CD14-positive monocyte (primary cell): ENCODE data around the gene NUDCD3. TPM values are rescaled to one million over a fixed set of nuclear protein-coding genes. Genes with fewer than 3 reads are reported as not detected.

Experiments
- DNase-seq, 3 donors: peaks; one replicate each; pipeline ENCODE4 v3.0.0-alpha.2; 2011 to 2022
- H2AFZ ChIP-seq: 2 replicates; pipeline ENCODE4 v1.6.0; 2012; ENCODE audit warnings: mild to moderate bottlenecking, low read depth, low read length, inconsistent platforms; ENCODE audit not compliant: insufficient read depth, poor library complexity, severe bottlenecking
- H3K27ac ChIP-seq, 2 donors: 1 replicate in 1 of 2; 2 replicates in 1 of 2; pipeline ENCODE4 v1.5.1; 2012 to 2013; ENCODE audit warnings: low read length in 2 of 2, control low read depth in 1 of 2, inconsistent platforms in 1 of 2, low read depth in 1 of 2, mild to moderate bottlenecking in 1 of 2
- H3K27me3 ChIP-seq, 2 donors: one replicate each; pipeline versions ENCODE4 v1.6.0 to v1.6.1; 2011 to 2013; ENCODE audit warnings: low read length in 2 of 2; ENCODE audit not compliant: control insufficient read depth in 2 of 2, insufficient read depth in 2 of 2
- H3K36me3 ChIP-seq, 2 donors: replicated peaks in 1 of 2; 1 replicate in 1 of 2; 2 replicates in 1 of 2; pipeline versions ENCODE4 v1.5.1 to v1.6.1; 2012 to 2013; ENCODE audit warnings: low read length in 2 of 2, control low read depth in 1 of 2, inconsistent platforms in 1 of 2, mild to moderate bottlenecking in 1 of 2; ENCODE audit not compliant: insufficient read depth in 2 of 2, control insufficient read depth in 1 of 2
- H3K4me1 ChIP-seq, 2 donors: 1 replicate in 1 of 2; 2 replicates in 1 of 2; pipeline versions ENCODE4 v1.5.1 to v1.6.1; 2012 to 2013; ENCODE audit warnings: low read length in 2 of 2, control low read depth in 1 of 2, inconsistent platforms in 1 of 2, mild to moderate bottlenecking in 1 of 2, moderate library complexity in 1 of 2; ENCODE audit not compliant: insufficient read depth in 2 of 2, control insufficient read depth in 1 of 2
- H3K4me2 ChIP-seq: replicated peaks from 2 replicates; pipeline ENCODE3; 2012; ENCODE audit warnings: low read length, moderate library complexity, mild to moderate bottlenecking; ENCODE audit not compliant: poor library complexity, severe bottlenecking; ENCODE audit errors: extremely low read depth
- H3K4me3 ChIP-seq, 3 experiments: fragments of 200-600 bp in 1 of 3; sonication (generic) in 1 of 3; replicated peaks in 1 of 3; 1 replicate in 2 of 3; 2 replicates in 1 of 3; pipeline ENCODE4 v1.5.1; 2011 to 2013; ENCODE audit warnings: low read length in 3 of 3, mild to moderate bottlenecking in 3 of 3, control low read depth in 2 of 3, low read depth in 2 of 3, inconsistent platforms in 1 of 3, moderate library complexity in 1 of 3
- H3K79me2 ChIP-seq: 2 replicates; pipeline ENCODE4 v1.6.0; 2012; ENCODE audit warnings: mild to moderate bottlenecking, control low read depth, inconsistent platforms, low read length, moderate library complexity; ENCODE audit not compliant: insufficient read depth
- H3K9ac ChIP-seq: 2 replicates; pipeline ENCODE4 v1.6.0; 2017; ENCODE audit warnings: low read length, mild to moderate bottlenecking; ENCODE audit not compliant: insufficient read depth, poor library complexity, severe bottlenecking
- H3K9me3 ChIP-seq, 2 donors: replicated peaks in 1 of 2; 1 replicate in 1 of 2; 2 replicates in 1 of 2; pipeline versions ENCODE4 v1.5.1 to v1.6.1; 2012 to 2013; ENCODE audit warnings: low read length in 2 of 2, control low read depth in 1 of 2; ENCODE audit not compliant: control insufficient read depth in 1 of 2, insufficient read depth in 1 of 2
- H4K20me1 ChIP-seq: 2 replicates; pipeline ENCODE4 v1.6.0; 2012; ENCODE audit warnings: mild to moderate bottlenecking, low read length, control low read depth, moderate library complexity; ENCODE audit not compliant: insufficient read depth
- H3K27ac Mint-ChIP-seq, 7 donors: one replicate each; pipeline ENCODE4 v1.8.0; 2020; ENCODE audit warnings: mild to moderate bottlenecking in 7 of 7, mixed read lengths in 7 of 7, moderate library complexity in 6 of 7, inconsistent platforms in 2 of 7
- H3K27me3 Mint-ChIP-seq, 3 donors: one replicate each; pipeline ENCODE4 v1.8.0; 2021 to 2022; ENCODE audit warnings: low read depth in 3 of 3, mild to moderate bottlenecking in 3 of 3, mixed read lengths in 3 of 3, moderate library complexity in 3 of 3, inconsistent platforms in 1 of 3
- H3K36me3 Mint-ChIP-seq, 2 donors: one replicate each; pipeline ENCODE4 v1.8.0; 2020; ENCODE audit warnings: mixed read lengths in 2 of 2, inconsistent platforms in 1 of 2, mild to moderate bottlenecking in 1 of 2
- H3K4me1 Mint-ChIP-seq: one replicate; pipeline ENCODE4 v1.8.0; 2020; ENCODE audit warnings: mild to moderate bottlenecking, mixed read lengths
- H3K4me3 Mint-ChIP-seq, 2 donors: one replicate each; pipeline ENCODE4 v1.8.0; 2020; ENCODE audit warnings: mild to moderate bottlenecking in 2 of 2, mixed read lengths in 2 of 2, moderate library complexity in 1 of 2
- H3K9me3 Mint-ChIP-seq, 7 donors: one replicate each; pipeline ENCODE4 v1.8.0; 2020 to 2022; ENCODE audit warnings: mixed read lengths in 7 of 7, mild to moderate bottlenecking in 6 of 7, moderate library complexity in 6 of 7, inconsistent platforms in 2 of 7
- whole genome bisulfite sequencing: methylation state at CpG from one replicate; pipeline ENCODE4 v1.1.5; 2013; ENCODE audit warnings: missing lambda C conversion rate; ENCODE audit not compliant: insufficient coverage; 5-methylcytosine and 5-hydroxymethylcytosine counted together
- intact Hi-C, 2 donors: fragments of 100-400 bp; cut with micrococcal nuclease; formaldehyde crosslinking; loops; one replicate each; pipeline versions ENCODE4 v1.15.0 to v1.15.1; 2023
- polyA plus RNA-seq, 3 donors: library from polyadenylated mRNA; depleted of rRNA in 1 of 3; unstranded in 2 of 3; stranded (reverse) in 1 of 3; fragments of 300-500 nt in 2 of 3; fragments of >200 nt in 1 of 3; fragmentation: Illumina TruSeq in 2 of 3; gene quantifications; 1 replicate in 2 of 3; 2 replicates in 1 of 3; pipeline ENCODE4 v1.2.3, GENCODE V29; 2012 to 2021
- TF ChIP-seq, protein P1 (sequence below): fragments of 200-600 bp; IDR thresholded peaks from one replicate; pipeline ENCODE4 v1.8.0; 2022; ENCODE audit warnings: antibody characterized with exemption, mild to moderate bottlenecking

Gene NUDCD3
- polyA plus RNA-seq, 3 donors = 13.6 to 26.5 (median 21.6) TPM

DNA sequence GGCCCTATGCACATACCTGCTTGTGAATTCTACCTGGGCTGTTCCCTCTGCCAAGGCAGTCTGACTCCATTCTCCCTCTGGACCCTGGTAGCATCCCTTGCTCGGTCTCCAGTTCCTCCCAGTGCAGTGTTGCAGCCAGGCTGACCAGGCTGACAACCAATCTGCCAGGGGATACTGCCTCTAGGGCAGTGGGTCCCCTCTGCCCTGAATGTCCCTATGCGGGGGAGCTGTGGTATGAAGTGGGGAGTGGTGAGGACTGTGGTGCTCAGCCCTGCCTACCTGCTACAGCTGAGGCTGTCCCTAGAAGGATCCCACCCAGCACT, 117.1 kb downstream of the NUDCD3 start:
- peaks cover 21 to 49% (median 36%) of the 10 kb centered on the region in 3 donors for H3K27me3 Mint-ChIP-seq
- no peak overlapping the region for H2AFZ ChIP-seq
- peaks cover 11% of the 10 kb centered on the region for H3K4me1 Mint-ChIP-seq
- no peaks in the 10 kb centered on the region for H4K20me1 ChIP-seq
- H3K9me3 Mint-ChIP-seq = peaks cover 0 to 7% (median 2%) of the 10 kb centered on the region in 7 donors
- no CpG with 5 or more reads among the region's 2 CpGs for WGBS
- no peaks in the 10 kb centered on the region for H3K36me3 Mint-ChIP-seq
- intact Hi-C loops = no loop called here
- H3K79me2 ChIP-seq = no peaks in the 10 kb centered on the region
- H3K4me2 ChIP-seq = no peak overlapping the region
- H3K36me3 ChIP-seq = no peaks in the 10 kb centered on the region
- no peaks in the 10 kb centered on the region for H3K9me3 ChIP-seq
- peak overlapping the region in 1 of 7 donors; percentile 41 for H3K27ac Mint-ChIP-seq
- H3K4me3 Mint-ChIP-seq = no peak overlapping the region
- H3K27ac ChIP-seq = no peak overlapping the region
- H3K9ac ChIP-seq = no peak overlapping the region
- peaks cover 9 to 13% of the 10 kb centered on the region in 2 donors for H3K4me1 ChIP-seq
- H3K4me3 ChIP-seq = no peak overlapping the region
- H3K27me3 ChIP-seq = peaks cover 0 to 6% of the 10 kb centered on the region in 2 donors
- no peak for DNase-seq
- TF ChIP-seq, protein P1, sequence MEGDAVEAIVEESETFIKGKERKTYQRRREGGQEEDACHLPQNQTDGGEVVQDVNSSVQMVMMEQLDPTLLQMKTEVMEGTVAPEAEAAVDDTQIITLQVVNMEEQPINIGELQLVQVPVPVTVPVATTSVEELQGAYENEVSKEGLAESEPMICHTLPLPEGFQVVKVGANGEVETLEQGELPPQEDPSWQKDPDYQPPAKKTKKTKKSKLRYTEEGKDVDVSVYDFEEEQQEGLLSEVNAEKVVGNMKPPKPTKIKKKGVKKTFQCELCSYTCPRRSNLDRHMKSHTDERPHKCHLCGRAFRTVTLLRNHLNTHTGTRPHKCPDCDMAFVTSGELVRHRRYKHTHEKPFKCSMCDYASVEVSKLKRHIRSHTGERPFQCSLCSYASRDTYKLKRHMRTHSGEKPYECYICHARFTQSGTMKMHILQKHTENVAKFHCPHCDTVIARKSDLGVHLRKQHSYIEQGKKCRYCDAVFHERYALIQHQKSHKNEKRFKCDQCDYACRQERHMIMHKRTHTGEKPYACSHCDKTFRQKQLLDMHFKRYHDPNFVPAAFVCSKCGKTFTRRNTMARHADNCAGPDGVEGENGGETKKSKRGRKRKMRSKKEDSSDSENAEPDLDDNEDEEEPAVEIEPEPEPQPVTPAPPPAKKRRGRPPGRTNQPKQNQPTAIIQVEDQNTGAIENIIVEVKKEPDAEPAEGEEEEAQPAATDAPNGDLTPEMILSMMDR = no peak

DNA sequence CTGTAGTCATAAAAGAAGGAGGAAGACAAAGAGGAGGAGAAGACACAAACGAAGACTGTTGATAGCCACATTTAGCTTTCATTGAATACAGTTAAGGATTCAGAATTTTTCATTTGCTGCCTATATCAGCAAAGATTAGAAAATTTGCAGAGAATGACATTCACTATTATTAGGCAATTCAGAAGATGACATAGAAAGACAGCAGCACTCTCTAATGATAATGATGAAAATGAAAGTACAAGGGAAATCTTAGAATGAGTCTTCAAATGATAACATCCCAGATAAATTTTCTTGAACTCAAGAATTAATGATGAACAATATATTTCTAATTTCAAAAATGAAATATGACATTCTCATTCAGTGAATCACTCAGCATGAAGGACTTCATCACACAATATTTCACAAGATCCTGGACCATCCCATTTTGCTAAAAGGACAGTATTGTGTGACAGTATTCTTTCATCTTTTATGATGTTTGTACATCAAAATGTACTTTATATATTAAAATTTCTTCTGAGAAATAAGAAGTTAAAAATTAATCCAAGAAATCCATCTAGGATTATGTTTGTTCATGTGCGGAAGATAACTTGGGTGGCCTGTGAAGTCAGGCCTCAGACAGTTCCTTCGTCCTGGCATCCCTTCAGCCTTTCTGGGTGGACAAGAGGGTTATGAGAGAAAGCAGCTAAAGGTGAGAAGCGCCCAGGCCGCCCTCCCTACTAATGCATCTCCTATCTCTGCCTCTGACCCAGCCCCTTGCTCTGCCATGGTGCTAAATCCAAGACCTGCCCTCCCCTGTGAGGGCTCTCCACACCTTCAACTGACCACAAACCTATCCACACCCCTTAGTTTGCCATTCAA, 117.7 kb downstream of the NUDCD3 start:
- no peak for DNase-seq
- no peak overlapping the region for H3K27ac Mint-ChIP-seq
- peaks cover 24 to 54% (median 40%) of the 10 kb centered on the region in 3 donors for H3K27me3 Mint-ChIP-seq
- TF ChIP-seq, protein P1 = no peak
- Histone ChIP-seq H3K27ac (no peak overlapping the region), H3K4me2 (no peak overlapping the region), H3K9me3 (no peaks in the 10 kb centered on the region), H3K27me3 (peaks cover 0 to 6% of the 10 kb centered on the region in 2 donors), H2AFZ (no peak overlapping the region), H3K9ac (no peak overlapping the region), H3K79me2 (no peaks in the 10 kb centered on the region), H3K36me3 (no peaks in the 10 kb centered on the region), H3K4me1 (peaks cover 4 to 7% of the 10 kb centered on the region in 2 donors), H3K4me3 (no peak overlapping the region), H4K20me1 (no peaks in the 10 kb centered on the region)
- peaks cover 5% of the 10 kb centered on the region for H3K4me1 Mint-ChIP-seq
- H3K9me3 Mint-ChIP-seq = peaks cover 0 to 7% (median 2%) of the 10 kb centered on the region in 7 donors
- 60% methylated on average over 1 of the region's 5 CpGs for WGBS
- intact Hi-C loops = no loop called here
- no peak overlapping the region for H3K4me3 Mint-ChIP-seq
- no peaks in the 10 kb centered on the region for H3K36me3 Mint-ChIP-seq
